HG03457 (cell line): ENCODE data around the gene SLC16A11.

ENCODE experiments used
- ATAC-seq: cut with Tn5 transposase; IDR thresholded peaks from one replicate; pipeline ENCODE4 v1.9.1; 2021; ENCODE audit warnings: moderate number of reproducible peaks; ENCODE audit not compliant: unreplicated experiment

Gene SLC16A11

GRCh38 chr17:7026471-7027115 is 17.3 kb downstream of the SLC16A11 start:
- no peak for ATAC-seq

- no peak for ATAC-seq
Observed at GRCh38 chr17:7025245-7025644, 18.6 kb downstream of the SLC16A11 start.

GRCh38 chr17:7024402-7024785 is 19.5 kb downstream of the SLC16A11 start:
- no peak for ATAC-seq

- no peak for ATAC-seq
Observed at GRCh38 chr17:7023576-7024401, 20.1 kb downstream of the SLC16A11 start.

GRCh38 chr17:7022781-7023571 is 20.9 kb downstream of the SLC16A11 start, which contains the start of gene BCL6B:
BCL6B (plus strand) TSS chr17:7023050; CDS start chr17:7023672, 622 bp downstream.
- no peak for ATAC-seq

- ATAC-seq, result peak; percentile 48
Observed at GRCh38 chr17:7021993-7022778, 21.7 kb downstream of the SLC16A11 start.

GRCh38 chr17:7020894-7021664 is 22.8 kb downstream of the SLC16A11 start:
- no peak for ATAC-seq

GRCh38 chr17:7019839-7020519 is 23.9 kb downstream of the SLC16A11 start:
- ATAC-seq, result no peak

- ATAC-seq, result no peak
Observed at GRCh38 chr17:7019367-7019766, 24.5 kb downstream of the SLC16A11 start.

GRCh38 chr17:7018331-7018964 is 25.4 kb downstream of the SLC16A11 start:
- no peak for ATAC-seq

GRCh38 chr17:7017827-7018200 is 26.1 kb downstream of the SLC16A11 start:
- no peak for ATAC-seq

- ATAC-seq, result no peak
Observed at GRCh38 chr17:7016886-7017826, 26.7 kb downstream of the SLC16A11 start.

- no peak for ATAC-seq
Observed at GRCh38 chr17:7016418-7016817, 27.5 kb downstream of the SLC16A11 start.

- ATAC-seq, result peak; percentile 24
Observed at GRCh38 chr17:7014995-7015958, 28.6 kb downstream of the SLC16A11 start.

- ATAC-seq, result peak; percentile 67
Observed at GRCh38 chr17:7014261-7014994, 29.5 kb downstream of the SLC16A11 start.

GRCh38 chr17:7011942-7012254 is 32.0 kb downstream of the SLC16A11 start:
- ATAC-seq, result no peak
